Measurements from ENCODE around the gene MIR17HG.

The MIR17HG gene

DNA sequence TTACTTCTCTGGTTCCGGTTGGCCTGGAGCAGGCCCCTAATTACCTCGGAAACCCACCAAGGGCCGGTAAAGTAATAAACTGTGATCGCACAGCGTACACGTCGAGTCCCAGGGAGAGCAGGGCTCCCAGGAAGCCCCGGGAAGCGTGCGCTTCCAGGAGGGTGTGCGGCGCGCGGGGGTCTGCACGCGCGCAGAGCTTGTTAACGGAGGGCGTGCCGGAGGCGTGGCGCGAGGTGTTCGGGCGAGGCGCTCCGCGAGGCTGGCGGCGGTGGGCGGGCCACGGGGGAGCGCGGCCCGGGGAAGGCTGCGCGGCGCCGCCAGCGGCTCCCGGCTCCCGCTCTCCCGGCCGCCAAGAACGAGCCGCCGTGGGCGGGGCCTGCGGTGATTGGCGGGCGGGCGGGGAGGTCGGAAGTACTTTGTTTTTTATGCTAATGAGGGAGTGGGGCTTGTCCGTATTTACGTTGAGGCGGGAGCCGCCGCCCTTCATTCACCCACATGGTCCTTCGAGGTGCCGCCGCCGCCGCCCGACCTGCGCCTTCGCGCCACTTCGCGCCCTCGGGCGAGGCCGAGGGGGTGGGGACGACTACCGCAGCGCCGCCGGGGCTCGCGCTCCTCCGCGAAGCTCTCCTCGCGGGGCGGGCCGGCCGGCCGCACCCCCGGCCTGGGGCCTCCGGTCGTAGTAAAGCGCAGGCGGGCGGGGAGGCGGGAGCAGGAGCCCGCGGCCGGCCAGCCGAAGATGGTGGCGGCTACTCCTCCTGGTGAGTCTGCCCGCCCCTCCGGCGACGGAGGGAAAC lies at the start of gene MIR17HG:
Gene MIR17HG, plus strand, starts transcription at position 486 of the 794 bp plus-strand sequence.
- H3K4me1 ChIP-seq (ENCODE audit: insufficient read depth, insufficient read length), result no peaks in the 10 kb centered on the region

DNA sequence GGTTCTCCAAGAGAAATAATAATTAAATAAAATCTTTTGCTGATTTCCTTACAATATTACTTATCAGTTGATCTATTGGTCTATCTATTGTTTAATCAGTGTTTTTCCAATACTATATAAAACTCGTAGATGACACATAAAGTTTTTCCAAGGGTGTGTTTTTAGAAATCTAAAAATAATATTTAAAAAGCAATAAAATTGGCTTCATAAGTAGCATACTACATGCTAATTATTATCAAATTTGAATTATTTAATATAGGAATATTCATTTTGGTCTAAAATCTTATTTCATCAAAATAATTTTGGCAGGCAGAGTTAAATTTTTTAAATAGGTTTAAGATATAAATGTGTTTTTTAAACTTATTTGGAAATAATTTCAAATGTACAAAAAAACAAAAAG lies 49.4 kb upstream of the MIR17HG start:
- DNase-seq (ENCODE audit: low read depth, low spot score), result no peak
- Histone ChIP-seq H3K9ac (ENCODE audit: insufficient read length, low read depth) (no peak overlapping the region), H3K4me3 (ENCODE audit: insufficient read length, low read depth) (no peak overlapping the region), H3K36me3 (ENCODE audit: insufficient read depth, insufficient read length, low read length) (no peaks in the 10 kb centered on the region), H3K4me1 (ENCODE audit: insufficient read depth, insufficient read length) (no peaks in the 10 kb centered on the region), H3K27me3 (ENCODE audit: insufficient read depth, insufficient read length) (no peaks in the 10 kb centered on the region), H3K9me3 (ENCODE audit: insufficient read depth, low read length) (no peaks in the 10 kb centered on the region)
- TF ChIP-seq ZNF274 (IDR thresholded peaks at IDR 0.05; ENCODE audit: low read depth, low read length) (no peak), SUZ12 (IDR thresholded peaks at IDR 0.05; ENCODE audit: extremely low read depth, insufficient read depth, insufficient read length) (no peak), YY1 (IDR thresholded peaks at IDR 0.05; ENCODE audit: insufficient read depth, insufficient read length) (no peak)

More for the DNA sequence above, at the start of gene MIR17HG:
- TF ChIP-seq SUZ12 (IDR thresholded peaks at IDR 0.05; ENCODE audit: extremely low read depth, insufficient read depth, insufficient read length), result no peak
- no peak for TF ChIP-seq YY1 (IDR thresholded peaks at IDR 0.05; ENCODE audit: insufficient read depth, insufficient read length)
- H3K9me3 ChIP-seq (ENCODE audit: insufficient read depth, low read length), result no peaks in the 10 kb centered on the region
- peak within 1 kb of the TSS; percentile 85 for H3K4me3 ChIP-seq (ENCODE audit: insufficient read length, low read depth)
- H3K27me3 ChIP-seq (ENCODE audit: insufficient read depth, insufficient read length), result peaks cover 12% of the 10 kb centered on the region
- peaks cover 34% of the 10 kb centered on the region for H3K36me3 ChIP-seq (ENCODE audit: insufficient read depth, insufficient read length, low read length)
- peak within 1 kb of the TSS; percentile 95 for H3K9ac ChIP-seq (ENCODE audit: insufficient read length, low read depth)
- DNase-seq (ENCODE audit: low read depth, low spot score), result peak; percentile 79

GRCh38 chr13:91302111-91302510 lies 45.4 kb upstream of the MIR17HG start:
- Histone ChIP-seq H3K9me3 (ENCODE audit: insufficient read depth, low read length) (peaks cover 9% of the 10 kb centered on the region; the same call in 1 of the 2 replicates), H3K4me1 (ENCODE audit: insufficient read depth, insufficient read length) (no peaks in the 10 kb centered on the region), H3K9ac (ENCODE audit: insufficient read length, low read depth) (no peak overlapping the region), H3K27me3 (ENCODE audit: insufficient read depth, insufficient read length) (no peaks in the 10 kb centered on the region), H3K4me3 (ENCODE audit: insufficient read length, low read depth) (no peak overlapping the region), H3K36me3 (ENCODE audit: insufficient read depth, insufficient read length, low read length) (no peaks in the 10 kb centered on the region)
- DNase-seq (ENCODE audit: low read depth, low spot score), result no peak
- no peak for TF ChIP-seq ZNF274 (IDR thresholded peaks at IDR 0.05; ENCODE audit: low read depth, low read length)
- no peak for TF ChIP-seq SUZ12 (IDR thresholded peaks at IDR 0.05; ENCODE audit: extremely low read depth, insufficient read depth, insufficient read length)
- TF ChIP-seq YY1 (IDR thresholded peaks at IDR 0.05; ENCODE audit: insufficient read depth, insufficient read length), result no peak

DNA sequence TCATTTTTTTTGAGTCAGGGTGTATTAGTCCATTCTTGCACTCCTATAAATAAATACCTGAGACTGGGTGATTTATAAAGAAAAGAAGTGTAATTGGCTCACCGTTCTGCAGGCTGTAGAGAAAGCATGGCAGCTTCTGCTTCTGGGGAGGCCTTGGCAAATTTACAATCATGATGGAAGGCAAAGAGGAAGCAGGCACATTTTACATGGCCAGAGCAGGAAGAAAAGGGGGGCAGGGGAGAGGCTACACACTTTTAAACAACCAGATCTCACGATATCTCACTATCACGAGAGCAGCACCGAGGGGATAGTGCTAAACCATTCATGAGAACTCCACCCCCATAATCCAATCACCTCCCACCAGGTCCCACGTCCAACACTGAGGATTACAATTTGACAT lies 44.5 kb upstream of the MIR17HG start:
- Histone ChIP-seq H3K9ac (ENCODE audit: insufficient read length, low read depth) (no peak overlapping the region), H3K36me3 (ENCODE audit: insufficient read depth, insufficient read length, low read length) (no peaks in the 10 kb centered on the region), H3K4me3 (ENCODE audit: insufficient read length, low read depth) (no peak overlapping the region), H3K27me3 (ENCODE audit: insufficient read depth, insufficient read length) (no peaks in the 10 kb centered on the region), H3K9me3 (ENCODE audit: insufficient read depth, low read length) (peaks cover 9% of the 10 kb centered on the region; the same call in 1 of the 2 replicates), H3K4me1 (ENCODE audit: insufficient read depth, insufficient read length) (no peaks in the 10 kb centered on the region)
- no peak for DNase-seq (ENCODE audit: low read depth, low spot score)
- TF ChIP-seq ZNF274 (IDR thresholded peaks at IDR 0.05; ENCODE audit: low read depth, low read length) (no peak), SUZ12 (IDR thresholded peaks at IDR 0.05; ENCODE audit: extremely low read depth, insufficient read depth, insufficient read length) (no peak), YY1 (IDR thresholded peaks at IDR 0.05; ENCODE audit: insufficient read depth, insufficient read length) (no peak)

DNA sequence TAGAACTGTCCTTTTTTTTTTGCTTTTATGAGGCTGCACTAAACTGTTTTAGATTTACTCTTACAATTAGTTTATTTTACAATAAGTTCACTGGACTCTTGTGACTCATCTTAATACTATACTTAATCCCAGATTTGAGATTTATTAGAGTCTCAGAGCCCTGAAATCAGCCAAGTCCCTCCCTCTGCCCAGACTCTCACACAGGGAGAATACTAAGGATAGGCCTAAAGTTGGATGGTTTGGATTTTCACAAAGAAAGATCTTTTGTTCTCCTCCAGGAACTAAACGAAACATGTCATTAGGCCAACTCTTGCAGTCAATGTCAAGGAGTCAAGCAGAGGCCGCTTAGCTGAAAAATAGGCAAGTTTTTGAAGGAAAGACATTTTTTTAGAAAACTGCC lies 42.7 kb upstream of the MIR17HG start:
- H3K9ac ChIP-seq (ENCODE audit: insufficient read length, low read depth), result no peak overlapping the region
- no peaks in the 10 kb centered on the region for H3K36me3 ChIP-seq (ENCODE audit: insufficient read depth, insufficient read length, low read length)
- no peak overlapping the region for H3K4me3 ChIP-seq (ENCODE audit: insufficient read length, low read depth)
- H3K27me3 ChIP-seq (ENCODE audit: insufficient read depth, insufficient read length), result no peaks in the 10 kb centered on the region
- no peak for DNase-seq (ENCODE audit: low read depth, low spot score)
- peaks cover 9% of the 10 kb centered on the region; the same call in 1 of the 2 replicates for H3K9me3 ChIP-seq (ENCODE audit: insufficient read depth, low read length)
- H3K4me1 ChIP-seq (ENCODE audit: insufficient read depth, insufficient read length), result no peaks in the 10 kb centered on the region
- TF ChIP-seq ZNF274 (IDR thresholded peaks at IDR 0.05; ENCODE audit: low read depth, low read length) (no peak), SUZ12 (IDR thresholded peaks at IDR 0.05; ENCODE audit: extremely low read depth, insufficient read depth, insufficient read length) (no peak), YY1 (IDR thresholded peaks at IDR 0.05; ENCODE audit: insufficient read depth, insufficient read length) (no peak)

GRCh38 chr13:91305652-91306051 lies 41.8 kb upstream of the MIR17HG start:
- no peak overlapping the region for H3K4me3 ChIP-seq (ENCODE audit: insufficient read length, low read depth)
- no peak for DNase-seq (ENCODE audit: low read depth, low spot score)
- no peaks in the 10 kb centered on the region for H3K27me3 ChIP-seq (ENCODE audit: insufficient read depth, insufficient read length)
- TF ChIP-seq SUZ12 (IDR thresholded peaks at IDR 0.05; ENCODE audit: extremely low read depth, insufficient read depth, insufficient read length) (no peak), ZNF274 (IDR thresholded peaks at IDR 0.05; ENCODE audit: low read depth, low read length) (no peak), YY1 (IDR thresholded peaks at IDR 0.05; ENCODE audit: insufficient read depth, insufficient read length) (no peak)
- no peaks in the 10 kb centered on the region for H3K36me3 ChIP-seq (ENCODE audit: insufficient read depth, insufficient read length, low read length)
- peaks cover 9% of the 10 kb centered on the region; the same call in 1 of the 2 replicates for H3K9me3 ChIP-seq (ENCODE audit: insufficient read depth, low read length)
- no peak overlapping the region for H3K9ac ChIP-seq (ENCODE audit: insufficient read length, low read depth)
- no peaks in the 10 kb centered on the region for H3K4me1 ChIP-seq (ENCODE audit: insufficient read depth, insufficient read length)

DNA sequence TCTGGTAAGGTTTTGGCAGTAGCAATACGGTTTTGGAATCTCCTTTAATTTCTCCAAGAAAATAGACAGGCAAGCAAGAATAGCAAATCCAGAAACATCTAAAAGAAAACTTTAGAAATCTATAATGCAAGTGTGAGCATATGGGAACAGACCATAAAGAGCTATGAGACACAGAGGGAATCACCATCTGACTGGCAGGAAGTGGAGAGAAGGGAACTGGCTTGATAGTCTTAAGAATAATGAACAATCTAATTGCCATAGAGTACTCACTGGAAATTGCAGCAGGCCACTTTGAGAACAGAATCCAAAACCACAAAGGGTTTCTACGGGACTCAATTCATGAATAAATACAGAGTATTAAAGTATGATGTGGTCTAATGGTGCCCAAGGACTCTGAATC lies 39.6 kb upstream of the MIR17HG start:
- DNase-seq (ENCODE audit: low read depth, low spot score), result no peak
- Histone ChIP-seq H3K4me3 (ENCODE audit: insufficient read length, low read depth) (no peak overlapping the region), H3K9ac (ENCODE audit: insufficient read length, low read depth) (no peak overlapping the region), H3K36me3 (ENCODE audit: insufficient read depth, insufficient read length, low read length) (no peaks in the 10 kb centered on the region), H3K9me3 (ENCODE audit: insufficient read depth, low read length) (peaks cover 9% of the 10 kb centered on the region; the same call in 1 of the 2 replicates), H3K4me1 (ENCODE audit: insufficient read depth, insufficient read length) (no peaks in the 10 kb centered on the region), H3K27me3 (ENCODE audit: insufficient read depth, insufficient read length) (no peaks in the 10 kb centered on the region)
- no peak for TF ChIP-seq YY1 (IDR thresholded peaks at IDR 0.05; ENCODE audit: insufficient read depth, insufficient read length)
- TF ChIP-seq ZNF274 (IDR thresholded peaks at IDR 0.05; ENCODE audit: low read depth, low read length), result no peak
